DND-41 (cell line): ENCODE measurements around the gene GOLGA8M.
A peak's percentile ranks its signal among the peaks of the same experiment; 100 is the strongest.
"Not testable (repeated sequence)": the region's sequence is repeated elsewhere in the genome, so short reads cannot be mapped to it uniquely, and the experiment has no call there.

Experiments
- ATAC-seq: fragments of 200-7000 bp; cut with Tn5 transposase; 3 replicates; pipeline ENCODE4 v1.9.1; 2021; ENCODE audit warnings: low read depth; ENCODE audit not compliant: insufficient read depth
- DNase-seq: peaks from one replicate; pipeline ENCODE4 v3.0.0-alpha.2; 2020
- H2AFZ ChIP-seq: 2 replicates; pipeline ENCODE4 v1.6.0; 2012; ENCODE audit warnings: low read depth, low read length
- H3K27ac ChIP-seq: 2 replicates; pipeline ENCODE4 v1.5.1; 2012; ENCODE audit warnings: low read length, inconsistent platforms
- H3K27me3 ChIP-seq: fragments of 200-600 bp; sonication (generic); 2 replicates; pipeline ENCODE4 v1.6.0; 2012; ENCODE audit warnings: low read length, mild to moderate bottlenecking, inconsistent platforms; ENCODE audit not compliant: insufficient read depth, poor library complexity
- H3K36me3 ChIP-seq: 2 replicates; pipeline ENCODE4 v1.5.1; 2012; ENCODE audit warnings: low read length, inconsistent platforms; ENCODE audit not compliant: insufficient read depth
- H3K4me1 ChIP-seq: 2 replicates; pipeline ENCODE4 v1.5.1; 2012; ENCODE audit warnings: mild to moderate bottlenecking, low read length; ENCODE audit not compliant: insufficient read depth
- H3K4me2 ChIP-seq: 2 replicates; pipeline ENCODE4 v1.6.0; 2012; ENCODE audit warnings: mild to moderate bottlenecking, moderate library complexity, low read length, inconsistent platforms; ENCODE audit not compliant: insufficient read depth
- H3K4me3 ChIP-seq, 2 experiments: fragments of 200-600 bp in 1 of 2; shearing (Covaris generic) in 1 of 2; 2 replicates each; pipeline ENCODE4 v1.5.1; 2012 to 2016; ENCODE audit warnings: inconsistent platforms in 2 of 2, low read length in 2 of 2, mild to moderate bottlenecking in 2 of 2, low read depth in 1 of 2, moderate library complexity in 1 of 2
- H3K79me2 ChIP-seq: 2 replicates; pipeline ENCODE4 v1.6.0; 2012; ENCODE audit warnings: low read length, inconsistent platforms; ENCODE audit not compliant: insufficient read depth
- H3K9ac ChIP-seq: 2 replicates; pipeline ENCODE4 v1.6.0; 2012; ENCODE audit warnings: low read depth, mild to moderate bottlenecking, inconsistent platforms, low read length, moderate library complexity
- H3K9me3 ChIP-seq: 2 replicates; pipeline ENCODE4 v1.5.1; 2012; ENCODE audit warnings: low read length, moderate library complexity, mild to moderate bottlenecking, inconsistent platforms; ENCODE audit not compliant: insufficient read depth, severe bottlenecking
- H4K20me1 ChIP-seq: 2 replicates; pipeline ENCODE4 v1.6.0; 2012; ENCODE audit warnings: low read length; ENCODE audit not compliant: insufficient read depth

Gene GOLGA8M, protein sequence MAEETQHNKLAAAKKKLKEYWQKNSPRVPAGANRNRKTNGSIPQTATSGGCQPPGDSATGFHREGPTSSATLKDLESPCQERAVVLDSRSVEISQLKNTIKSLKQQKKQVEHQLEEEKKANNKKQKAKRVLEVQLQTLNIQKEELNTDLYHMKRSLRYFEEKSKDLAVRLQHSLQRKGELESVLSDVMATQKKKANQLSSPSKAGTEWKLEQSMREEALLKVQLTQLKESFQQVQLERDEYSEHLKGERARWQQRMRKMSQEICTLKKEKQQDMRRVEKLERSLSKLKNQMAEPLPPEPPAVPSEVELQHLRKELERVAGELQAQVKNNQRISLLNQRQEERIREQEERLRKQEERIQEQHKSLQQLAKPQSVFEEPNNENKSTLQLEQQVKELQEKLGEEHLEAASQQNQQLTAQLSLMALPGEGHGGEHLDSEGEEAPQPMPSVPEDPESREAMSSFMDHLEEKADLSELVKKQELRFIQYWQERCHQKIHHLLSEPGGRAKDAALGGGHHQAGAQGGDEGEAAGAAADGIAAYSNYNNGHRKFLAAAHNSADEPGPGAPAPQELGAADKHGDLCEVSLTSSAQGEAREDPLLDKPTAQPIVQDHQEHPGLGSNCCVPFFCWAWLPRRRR

DNA sequence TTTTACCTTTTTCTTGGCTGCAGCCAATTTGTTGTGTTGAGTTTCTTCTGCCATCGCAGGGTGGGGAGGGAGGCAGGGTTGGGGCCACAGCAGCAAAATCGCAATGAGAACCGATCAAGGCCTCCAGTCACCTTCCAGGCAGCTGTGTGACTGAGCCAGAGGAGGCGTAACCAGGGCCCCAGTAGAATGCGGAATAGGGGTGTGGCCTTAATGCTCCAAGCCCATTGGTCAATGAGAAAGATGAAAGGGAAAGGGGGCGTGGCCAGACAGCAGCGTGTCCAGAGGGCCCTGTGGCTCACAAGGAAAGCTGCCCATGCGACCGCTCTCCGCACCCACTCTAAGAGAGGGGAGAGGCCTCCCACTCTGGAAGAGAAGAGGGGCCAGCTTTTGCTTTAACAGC is at the start of gene GOLGA8M:
TSS of gene GOLGA8M (minus strand) at position 152 of the 400 bp plus-strand sequence. CDS start at position 54, 98 bp downstream.
- not testable (repeated sequence) for H3K9me3 ChIP-seq, H3K4me1 ChIP-seq, H3K79me2 ChIP-seq, H3K9ac ChIP-seq, H3K4me3 ChIP-seq, H3K27ac ChIP-seq, DNase-seq, ATAC-seq, H3K36me3 ChIP-seq, H3K4me2 ChIP-seq, H2AFZ ChIP-seq, H3K27me3 ChIP-seq, H4K20me1 ChIP-seq

DNA sequence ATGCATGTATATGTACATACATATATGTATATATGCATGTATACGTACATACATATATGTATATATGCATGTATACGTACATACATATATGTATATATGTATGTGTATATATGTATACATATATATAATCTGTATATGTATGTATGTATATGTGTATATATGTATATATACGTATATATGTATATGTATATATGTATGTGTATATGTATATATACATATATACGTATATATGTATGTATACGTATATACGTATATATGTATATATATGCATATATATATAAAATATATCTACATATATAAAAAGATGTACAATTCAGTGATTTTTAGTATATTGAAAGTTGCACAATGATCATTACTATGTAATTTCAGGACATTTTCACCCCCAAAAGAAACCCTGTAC is 30.7 kb upstream of the GOLGA8M start:
- H3K4me3 ChIP-seq, DNase-seq, H3K27me3 ChIP-seq, H3K36me3 ChIP-seq, H4K20me1 ChIP-seq, H3K27ac ChIP-seq, ATAC-seq, H3K9me3 ChIP-seq, H2AFZ ChIP-seq, H3K4me2 ChIP-seq, H3K4me1 ChIP-seq, H3K9ac ChIP-seq, H3K79me2 ChIP-seq: not testable (repeated sequence)

DNA sequence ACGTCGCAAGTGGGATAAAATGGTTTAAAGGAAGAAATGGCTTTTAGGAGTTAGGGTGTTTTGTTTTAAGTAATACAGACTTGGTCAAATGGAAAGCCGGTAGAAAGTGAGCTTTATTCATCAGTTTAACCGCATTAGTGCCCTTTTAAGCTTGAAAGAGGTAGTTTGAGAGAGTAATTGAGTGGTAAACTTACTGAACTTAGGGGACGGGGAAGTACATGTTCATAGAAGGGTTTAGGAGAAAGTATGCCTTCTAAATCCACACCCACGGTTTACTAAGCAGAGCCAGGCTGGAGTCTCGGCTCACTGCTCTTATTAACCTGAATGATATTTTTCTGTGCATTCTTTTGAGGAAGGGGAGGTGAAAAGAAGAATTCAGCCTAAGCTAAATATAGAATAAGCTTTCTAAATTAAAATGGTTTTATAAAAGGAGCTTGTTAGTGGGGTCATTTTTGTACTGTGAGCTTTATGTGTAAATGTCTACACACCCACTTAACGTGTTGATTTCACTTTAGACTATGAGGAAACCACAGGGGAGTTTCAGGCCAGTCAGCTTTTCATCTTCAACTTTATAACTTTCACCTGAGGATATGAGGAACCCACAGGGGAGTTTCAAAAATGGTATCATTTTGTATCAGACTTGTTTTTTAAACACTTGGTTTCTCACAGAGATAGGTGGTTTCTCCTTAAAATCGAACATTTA is 26.5 kb upstream of the GOLGA8M start:
- H3K79me2 ChIP-seq, H3K9ac ChIP-seq, H2AFZ ChIP-seq, H3K4me3 ChIP-seq, ATAC-seq, H3K27me3 ChIP-seq, DNase-seq, H3K9me3 ChIP-seq, H3K36me3 ChIP-seq, H4K20me1 ChIP-seq, H3K27ac ChIP-seq, H3K4me1 ChIP-seq, H3K4me2 ChIP-seq: not testable (repeated sequence)

DNA sequence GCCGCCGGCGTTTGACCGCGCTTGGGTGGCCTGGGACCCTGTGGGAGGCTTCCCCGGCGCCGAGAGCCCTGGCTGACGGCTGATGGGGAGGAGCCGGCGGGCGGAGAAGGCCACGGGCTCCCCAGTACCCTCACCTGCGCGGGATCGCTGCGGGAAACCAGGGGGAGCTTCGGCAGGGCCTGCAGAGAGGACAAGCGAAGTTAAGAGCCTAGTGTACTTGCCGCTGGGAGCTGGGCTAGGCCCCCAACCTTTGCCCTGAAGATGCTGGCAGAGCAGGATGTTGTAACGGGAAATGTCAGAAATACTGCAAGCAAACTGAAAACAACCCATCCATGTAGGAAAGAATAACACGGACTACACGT is 26.0 kb upstream of the GOLGA8M start:
- not testable (repeated sequence) for H3K9ac ChIP-seq, H3K4me3 ChIP-seq, H4K20me1 ChIP-seq, H3K27me3 ChIP-seq, H2AFZ ChIP-seq, H3K9me3 ChIP-seq, H3K27ac ChIP-seq, H3K4me2 ChIP-seq, DNase-seq, H3K79me2 ChIP-seq, H3K4me1 ChIP-seq, H3K36me3 ChIP-seq
- ATAC-seq: peak; percentile 48; the same call in 1 of the 3 replicates

DNA sequence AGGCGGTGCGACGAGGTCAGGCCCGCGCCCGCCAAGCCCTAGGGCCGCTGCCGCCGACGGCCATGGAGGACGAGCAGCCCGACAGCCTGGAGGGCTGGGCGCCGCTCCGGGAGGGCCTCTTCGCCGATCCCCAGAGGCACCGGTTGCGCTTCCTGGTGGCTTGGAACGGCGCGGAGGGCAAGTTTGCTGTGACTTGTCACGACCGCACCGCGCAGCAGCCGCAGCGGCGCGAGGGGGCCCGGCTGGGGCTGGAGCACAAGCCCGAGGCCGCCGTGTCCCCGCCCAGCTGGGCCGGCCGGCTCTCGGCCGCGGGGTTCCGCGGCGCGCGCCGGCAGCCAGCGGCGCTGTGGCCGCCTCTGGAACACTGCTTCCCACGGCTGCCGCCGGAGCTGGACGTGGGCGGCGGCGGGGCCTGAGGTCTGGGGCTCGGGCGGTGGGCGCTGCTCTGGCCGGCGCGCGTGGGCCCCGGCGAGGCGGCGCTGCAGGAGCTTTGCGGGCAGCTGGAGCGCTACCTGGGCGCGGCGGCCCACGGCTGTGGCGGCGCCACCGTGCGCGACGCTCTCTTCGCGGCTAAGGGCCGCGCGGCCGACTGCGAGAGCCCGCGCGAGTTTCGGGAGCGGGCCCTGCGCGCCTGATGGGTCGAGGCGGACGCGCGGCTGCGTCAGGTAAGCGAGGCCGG is 25.4 kb upstream of the GOLGA8M start:
- not testable (repeated sequence) for DNase-seq, H4K20me1 ChIP-seq, H3K4me2 ChIP-seq, H3K9ac ChIP-seq, H3K27me3 ChIP-seq, H3K4me3 ChIP-seq, H3K27ac ChIP-seq, H3K9me3 ChIP-seq, H3K4me1 ChIP-seq, H2AFZ ChIP-seq, H3K36me3 ChIP-seq, H3K79me2 ChIP-seq
- peak; percentile 42; the same call in 2 of the 3 replicates for ATAC-seq

DNA sequence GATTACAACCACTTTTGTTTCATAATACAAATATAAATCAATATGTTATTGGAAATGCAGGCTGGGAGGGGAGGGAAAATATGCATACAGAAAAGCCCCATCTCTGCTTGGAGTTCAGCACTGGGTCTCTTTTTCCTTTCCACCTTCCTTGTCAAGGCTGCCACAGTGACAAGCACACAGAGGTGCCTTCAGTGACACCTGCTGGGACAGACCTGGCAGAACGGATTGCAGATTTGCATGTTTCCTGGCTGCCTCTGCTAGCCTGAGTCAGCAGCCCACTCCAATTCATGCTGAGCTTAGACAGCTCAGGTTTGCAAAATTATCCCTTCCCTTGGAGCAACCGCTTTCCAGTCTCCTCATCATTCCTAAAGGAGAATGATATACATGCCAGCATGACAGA is 15.8 kb upstream of the GOLGA8M start:
- not testable (repeated sequence) for H2AFZ ChIP-seq, H3K4me1 ChIP-seq, H3K79me2 ChIP-seq, H4K20me1 ChIP-seq, DNase-seq, H3K9me3 ChIP-seq, H3K36me3 ChIP-seq, H3K9ac ChIP-seq, H3K4me3 ChIP-seq, H3K4me2 ChIP-seq, H3K27ac ChIP-seq, H3K27me3 ChIP-seq, ATAC-seq

DNA sequence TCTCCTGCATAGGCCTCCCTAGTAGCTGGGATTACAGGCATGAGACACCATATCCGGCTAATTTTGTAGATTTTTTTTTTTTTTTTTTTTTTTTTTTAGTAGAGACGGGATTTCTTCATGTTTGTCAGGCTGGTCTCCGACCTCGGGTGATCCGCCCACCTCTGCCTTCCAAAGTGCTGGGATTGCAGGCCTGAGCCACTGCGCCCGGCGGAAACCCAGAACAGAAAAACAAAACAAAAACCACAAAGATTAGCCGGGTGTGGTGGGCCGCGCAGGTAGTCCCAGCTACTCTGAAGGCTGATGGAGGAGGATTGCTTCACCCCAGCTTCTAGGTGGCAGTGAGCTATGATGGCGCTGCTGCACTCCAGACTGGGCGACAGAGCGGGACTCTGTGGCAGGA is 14.8 kb upstream of the GOLGA8M start:
- not testable (repeated sequence) for H3K9me3 ChIP-seq, ATAC-seq, H3K79me2 ChIP-seq, H3K4me3 ChIP-seq, H3K9ac ChIP-seq, H3K36me3 ChIP-seq, H3K27ac ChIP-seq, H4K20me1 ChIP-seq, H3K4me2 ChIP-seq, H2AFZ ChIP-seq, DNase-seq, H3K4me1 ChIP-seq, H3K27me3 ChIP-seq
